Bladder microvascular endothelial cell (primary cell): ENCODE data around the gene RBMX2. TPM values are rescaled to one million over a fixed set of nuclear protein-coding genes. Genes with fewer than 3 reads are reported as not detected.

Experiments
- total RNA-seq: library from RNA; depleted of rRNA; stranded (reverse); fragments of >200 nt; gene quantifications from 2 replicates; pipeline ENCODE4 v1.2.3, GENCODE V29; 2014

The RBMX2 gene, protein sequence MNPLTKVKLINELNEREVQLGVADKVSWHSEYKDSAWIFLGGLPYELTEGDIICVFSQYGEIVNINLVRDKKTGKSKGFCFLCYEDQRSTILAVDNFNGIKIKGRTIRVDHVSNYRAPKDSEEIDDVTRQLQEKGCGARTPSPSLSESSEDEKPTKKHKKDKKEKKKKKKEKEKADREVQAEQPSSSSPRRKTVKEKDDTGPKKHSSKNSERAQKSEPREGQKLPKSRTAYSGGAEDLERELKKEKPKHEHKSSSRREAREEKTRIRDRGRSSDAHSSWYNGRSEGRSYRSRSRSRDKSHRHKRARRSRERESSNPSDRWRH
- total RNA-seq, result 22.3 and 25.7 TPM in 2 replicates

DNA sequence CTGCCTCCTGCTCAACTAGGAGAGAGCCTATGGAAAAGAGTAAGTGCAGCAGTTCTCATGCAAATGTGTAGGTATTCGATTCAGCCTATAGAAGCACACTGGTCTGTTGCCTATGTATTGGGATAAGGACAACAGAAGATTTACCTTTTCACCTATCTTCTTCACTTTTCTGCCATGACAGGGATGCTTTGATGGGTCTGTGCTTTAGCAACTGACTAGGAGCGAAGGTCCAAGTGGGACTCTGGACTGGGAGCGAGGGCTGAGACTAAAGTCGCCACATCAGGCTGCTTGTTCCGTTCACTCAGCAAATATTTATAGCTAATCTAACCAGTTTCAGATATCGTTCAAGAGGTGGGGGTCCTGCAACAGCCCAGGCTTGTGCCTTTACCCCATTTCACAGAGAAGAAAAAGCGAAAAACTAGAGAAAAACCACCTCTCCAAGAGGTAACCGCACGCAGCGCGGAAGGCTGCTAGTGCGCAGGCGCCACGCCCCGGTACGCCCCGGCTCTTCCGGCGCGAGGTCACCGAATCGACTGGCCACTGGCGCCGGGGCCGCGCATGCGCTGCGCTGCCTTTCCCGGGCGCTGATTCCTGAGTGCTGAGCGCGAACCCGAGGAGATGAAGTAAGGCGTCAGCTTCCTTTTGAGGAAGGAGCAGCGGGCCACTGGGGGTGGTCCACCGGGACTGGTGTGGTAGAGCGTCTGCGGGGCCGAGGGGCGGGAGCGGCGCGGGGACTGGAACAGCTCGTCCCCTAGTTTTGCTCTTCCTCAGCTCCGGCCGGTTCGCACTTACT, at the start of gene RBMX2:
Gene RBMX2 (plus strand): TSS at position 573 of the 793 bp plus-strand sequence. CDS start 46 bp downstream, at position 619.

GRCh38 chrX:130385520-130385919, 16.3 kb upstream of the RBMX2 start, which contains the start of gene GPR119:
GPR119 (minus strand) TSS chrX:130385674; CDS start chrX:130385447, 227 bp downstream.

Other genes with a start within 250 kb of the RBMX2 start
- 17.2 and 23.1 TPM in 2 replicates for gene AIFM1, start 236.1 kb upstream of the RBMX2 start, total RNA-seq
- 0.19 and 0.49 TPM in 2 replicates for gene RAB33A, start 230.0 kb upstream of the RBMX2 start, total RNA-seq
- gene ZNF280C, start 133.1 kb upstream of the RBMX2 start, total RNA-seq, result 1.3 and 2.8 TPM in 2 replicates
- gene SLC25A14, start 62.1 kb upstream of the RBMX2 start, total RNA-seq, result 5.2 and 9.5 TPM in 2 replicates
- not detected in 2 replicates for gene GPR119, start 16.3 kb upstream of the RBMX2 start, total RNA-seq